Trophoblast cell (in vitro differentiated cells and primary cell): Measurements from ENCODE around the gene TBC1D22A.

Experiments used
- DNase-seq, 2 donors: peaks; one replicate each; pipeline ENCODE4 v3.0.0-alpha.2; 2016
- H2AFZ ChIP-seq: 2 replicates; pipeline ENCODE4 v1.6.1; 2013; ENCODE audit warnings: low read length, moderate library complexity, mild to moderate bottlenecking; ENCODE audit not compliant: insufficient read depth, poor library complexity
- H2AK5ac ChIP-seq: 2 replicates; pipeline ENCODE4 v1.6.1; 2013; ENCODE audit warnings: mild to moderate bottlenecking, low read length
- H2BK120ac ChIP-seq: 2 replicates; pipeline ENCODE4 v1.6.1; 2013; ENCODE audit warnings: low read length, mild to moderate bottlenecking, moderate library complexity; ENCODE audit not compliant: insufficient read depth, poor library complexity
- H2BK12ac ChIP-seq: 2 replicates; pipeline ENCODE4 v1.6.1; 2013; ENCODE audit warnings: mild to moderate bottlenecking, low read length, moderate library complexity
- H2BK5ac ChIP-seq: 2 replicates; pipeline ENCODE4 v1.6.1; 2013; ENCODE audit warnings: low read length, low read depth, moderate library complexity, mild to moderate bottlenecking; ENCODE audit not compliant: poor library complexity
- H3K14ac ChIP-seq: 2 replicates; pipeline ENCODE4 v1.6.1; 2013; ENCODE audit warnings: mild to moderate bottlenecking, low read length
- H3K18ac ChIP-seq: 2 replicates; pipeline ENCODE4 v1.6.1; 2013; ENCODE audit warnings: mild to moderate bottlenecking, low read length
- H3K23ac ChIP-seq: 2 replicates; pipeline ENCODE4 v1.6.1; 2013; ENCODE audit warnings: low read length
- H3K27ac ChIP-seq: 2 replicates; pipeline ENCODE4 v1.5.1; 2013; ENCODE audit warnings: low read depth, mild to moderate bottlenecking, inconsistent platforms, low read length, moderate library complexity
- H3K27me3 ChIP-seq: 2 replicates; pipeline ENCODE4 v1.6.1; 2013; ENCODE audit warnings: inconsistent platforms, mild to moderate bottlenecking, low read length, moderate library complexity; ENCODE audit not compliant: insufficient read depth
- H3K36me3 ChIP-seq, 2 experiments: 1 replicate in 1 of 2; 2 replicates in 1 of 2; pipeline ENCODE4 v1.6.1; 2013; ENCODE audit warnings: low read length in 2 of 2, mild to moderate bottlenecking in 2 of 2, moderate library complexity in 1 of 2; ENCODE audit not compliant: insufficient read depth in 2 of 2, control insufficient read depth in 1 of 2
- H3K4ac ChIP-seq: 2 replicates; pipeline ENCODE4 v1.6.1; 2013; ENCODE audit warnings: low read depth, mild to moderate bottlenecking, low read length, moderate library complexity
- H3K4me1 ChIP-seq, 2 experiments: 1 replicate in 1 of 2; 2 replicates in 1 of 2; pipeline ENCODE4 v1.6.1; 2013; ENCODE audit warnings: low read length in 2 of 2, mild to moderate bottlenecking in 2 of 2, moderate library complexity in 1 of 2; ENCODE audit not compliant: insufficient read depth in 2 of 2, control insufficient read depth in 1 of 2
- H3K4me2 ChIP-seq: 2 replicates; pipeline ENCODE4 v1.6.1; 2013; ENCODE audit warnings: inconsistent platforms, mild to moderate bottlenecking, low read length, moderate library complexity
- H3K4me3 ChIP-seq: 2 replicates; pipeline ENCODE4 v1.5.1; 2013; ENCODE audit warnings: mild to moderate bottlenecking, low read depth, low read length, inconsistent platforms
- H3K79me1 ChIP-seq: one replicate; pipeline ENCODE4 v1.6.1; 2013; ENCODE audit warnings: low read length
- H3K79me2 ChIP-seq: 2 replicates; pipeline ENCODE4 v1.6.1; 2013; ENCODE audit warnings: low read length, mild to moderate bottlenecking; ENCODE audit not compliant: control insufficient read depth, insufficient read depth, poor library complexity
- H3K9ac ChIP-seq: 2 replicates; pipeline ENCODE4 v1.6.1; 2013; ENCODE audit warnings: mild to moderate bottlenecking, low read length
- H3K9me3 ChIP-seq: 2 replicates; pipeline ENCODE4 v1.6.1; 2013; ENCODE audit warnings: low read depth, mild to moderate bottlenecking, control low read depth, inconsistent platforms, low read length; ENCODE audit not compliant: insufficient read depth
- H4K12ac ChIP-seq: 2 replicates; pipeline ENCODE4 v1.6.1; 2013; ENCODE audit warnings: low read depth, mild to moderate bottlenecking, low read length, moderate library complexity
- H4K8ac ChIP-seq: 2 replicates; pipeline ENCODE4 v1.6.1; 2013; ENCODE audit warnings: low read depth, mild to moderate bottlenecking, low read length, moderate library complexity
- H4K91ac ChIP-seq: one replicate; pipeline ENCODE4 v1.6.1; 2013; ENCODE audit warnings: low read depth, mild to moderate bottlenecking, low read length, moderate library complexity
- WGBS: extraction: QIAGEN DNeasy Blood & Tissue Kit; methylation state at CpG from one replicate; pipeline ENCODE4 v1.1.7; 2013; ENCODE audit warnings: missing lambda C conversion rate; ENCODE audit not compliant: insufficient read length, insufficient coverage; ENCODE audit errors: extremely low coverage; 5-methylcytosine and 5-hydroxymethylcytosine counted together

Gene TBC1D22A

DNA sequence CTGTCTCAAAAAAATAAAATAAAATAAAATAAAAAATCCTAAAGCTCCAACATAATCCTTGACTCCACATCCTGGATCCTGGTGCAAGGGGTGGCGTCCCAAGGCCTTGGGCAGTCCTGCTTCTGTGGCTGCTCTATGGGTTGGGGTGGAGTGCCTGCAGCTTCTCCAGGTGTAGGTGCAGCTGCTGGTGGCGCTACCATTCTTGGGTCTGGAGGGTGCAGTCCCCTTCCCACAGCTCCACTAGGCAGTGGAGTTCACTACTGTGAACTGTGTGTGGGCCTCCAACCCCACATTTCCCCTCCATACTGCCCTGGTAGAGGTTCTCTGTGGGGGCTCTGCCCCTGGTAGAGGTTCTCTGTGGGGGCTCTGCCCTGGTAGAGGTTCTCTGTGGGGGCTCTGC, 6.9 kb upstream of the TBC1D22A start:
- DNase-seq = no peak
- H3K27me3 ChIP-seq = no peaks in the 10 kb centered on the region
- H4K91ac ChIP-seq = no peak overlapping the region
- no peak overlapping the region for H2BK5ac ChIP-seq
- no peak overlapping the region for H3K4me3 ChIP-seq
- no peak overlapping the region for H3K4ac ChIP-seq
- no peak overlapping the region for H3K9ac ChIP-seq
- no peak overlapping the region for H3K14ac ChIP-seq
- no peak overlapping the region for H4K12ac ChIP-seq
- H2BK12ac ChIP-seq = no peak overlapping the region
- H3K18ac ChIP-seq = no peak overlapping the region
- peaks cover 4 to 15% of the 10 kb centered on the region in 2 experiments for H3K4me1 ChIP-seq
- no peak overlapping the region for H3K27ac ChIP-seq
- H3K9me3 ChIP-seq = peaks cover 17% of the 10 kb centered on the region
- no peak overlapping the region for H2BK120ac ChIP-seq
- H3K79me1 ChIP-seq = no peaks in the 10 kb centered on the region
- no peak overlapping the region for H2AK5ac ChIP-seq
- no peaks in the 10 kb centered on the region for H3K36me3 ChIP-seq
- WGBS = no CpG with 5 or more reads among the region's 2 CpGs
- no peak overlapping the region for H3K4me2 ChIP-seq
- H2AFZ ChIP-seq = no peak overlapping the region
- H3K79me2 ChIP-seq = no peaks in the 10 kb centered on the region
- no peak overlapping the region for H4K8ac ChIP-seq
- no peak overlapping the region for H3K23ac ChIP-seq

- H3K36me3 ChIP-seq = no peaks in the 10 kb centered on the region
- H3K79me2 ChIP-seq = no peaks in the 10 kb centered on the region
- H2BK120ac ChIP-seq = no peak overlapping the region
- H2BK12ac ChIP-seq = no peak overlapping the region
- H2BK5ac ChIP-seq = no peak overlapping the region
- no peak overlapping the region for H3K23ac ChIP-seq
- no peak overlapping the region for H4K12ac ChIP-seq
- DNase-seq = no peak
- H4K8ac ChIP-seq = no peak overlapping the region
- H2AFZ ChIP-seq = no peak overlapping the region
- no peaks in the 10 kb centered on the region for H3K27me3 ChIP-seq
- peaks cover 4 to 12% of the 10 kb centered on the region in 2 experiments for H3K4me1 ChIP-seq
- no peak overlapping the region for H3K27ac ChIP-seq
- no peak overlapping the region for H3K4me3 ChIP-seq
- H3K14ac ChIP-seq = no peak overlapping the region
- no peaks in the 10 kb centered on the region for H3K79me1 ChIP-seq
- no peak overlapping the region for H3K18ac ChIP-seq
- H3K4ac ChIP-seq = no peak overlapping the region
- no peak overlapping the region for H4K91ac ChIP-seq
- H3K9me3 ChIP-seq = peaks cover 17% of the 10 kb centered on the region
- no peak overlapping the region for H2AK5ac ChIP-seq
- no peak overlapping the region for H3K9ac ChIP-seq
- WGBS = no CpG with 5 or more reads among the region's 1 CpG
- H3K4me2 ChIP-seq = no peak overlapping the region
Measured at GRCh38 chr22:46756097-46756496, 6.4 kb upstream of the TBC1D22A start.

- Histone ChIP-seq H4K12ac (no peak overlapping the region), H2BK5ac (no peak overlapping the region), H3K4ac (no peak overlapping the region), H3K79me2 (peaks cover 3% of the 10 kb centered on the region), H2AFZ (no peak overlapping the region), H3K14ac (no peak overlapping the region), H3K23ac (no peak overlapping the region), H3K9me3 (peaks cover 14% of the 10 kb centered on the region), H4K91ac (no peak overlapping the region), H3K4me1 (peaks cover 7 to 14% of the 10 kb centered on the region in 2 experiments), H3K9ac (no peak overlapping the region), H3K18ac (no peak overlapping the region), H4K8ac (no peak overlapping the region), H2AK5ac (no peak overlapping the region), H2BK12ac (no peak overlapping the region), H3K79me1 (peaks cover 1% of the 10 kb centered on the region), H3K36me3 (no peaks in the 10 kb centered on the region), H3K27ac (no peak overlapping the region), H2BK120ac (no peak overlapping the region), H3K4me2 (no peak overlapping the region), H3K27me3 (no peaks in the 10 kb centered on the region), H3K4me3 (no peak overlapping the region)
- DNase-seq = no peak
- no CpG with 5 or more reads among the region's 2 CpGs for WGBS
Measured at GRCh38 chr22:46757104-46757503, 5.3 kb upstream of the TBC1D22A start.

- no peaks in the 10 kb centered on the region for H3K27me3 ChIP-seq
- H3K18ac ChIP-seq = no peak overlapping the region
- WGBS = no CpG with 5 or more reads among the region's 1 CpG
- H3K36me3 ChIP-seq = no peaks in the 10 kb centered on the region
- DNase-seq = no peak
- H3K4ac ChIP-seq = no peak overlapping the region
- no peak overlapping the region for H2AK5ac ChIP-seq
- no peak overlapping the region for H2BK5ac ChIP-seq
- H4K8ac ChIP-seq = no peak overlapping the region
- H3K14ac ChIP-seq = no peak overlapping the region
- H3K4me2 ChIP-seq = no peak overlapping the region
- H3K79me1 ChIP-seq = peaks cover 10% of the 10 kb centered on the region
- no peak overlapping the region for H3K23ac ChIP-seq
- no peak overlapping the region for H4K12ac ChIP-seq
- H3K9ac ChIP-seq = no peak overlapping the region
- H2BK12ac ChIP-seq = no peak overlapping the region
- no peak overlapping the region for H3K4me3 ChIP-seq
- H4K91ac ChIP-seq = no peak overlapping the region
- no peak overlapping the region for H2AFZ ChIP-seq
- peaks cover 11% of the 10 kb centered on the region for H3K79me2 ChIP-seq
- no peak overlapping the region for H2BK120ac ChIP-seq
- H3K9me3 ChIP-seq = peaks cover 14% of the 10 kb centered on the region
- H3K4me1 ChIP-seq = peaks cover 7 to 14% of the 10 kb centered on the region in 2 experiments
- H3K27ac ChIP-seq = no peak overlapping the region
Measured at GRCh38 chr22:46758121-46758520, 4.3 kb upstream of the TBC1D22A start.
